Mesenchymal stem cell (in vitro differentiated cells and primary cell): Measurements from ENCODE around the gene RBM17.

Experiments
- DNase-seq: peaks from one replicate; pipeline ENCODE4 v3.0.0-alpha.2; 2013
- H2AFZ ChIP-seq: one replicate; pipeline ENCODE4 v1.6.1; 2013; ENCODE audit warnings: low read depth, mild to moderate bottlenecking, control low read depth, inconsistent platforms, low read length, moderate library complexity
- H2AK5ac ChIP-seq: 2 replicates; pipeline ENCODE4 v1.6.1; 2013; ENCODE audit warnings: low read length, moderate library complexity, mild to moderate bottlenecking, inconsistent platforms; ENCODE audit not compliant: severe bottlenecking
- H2BK120ac ChIP-seq: one replicate; pipeline ENCODE4 v1.6.1; 2013; ENCODE audit warnings: low read depth, mild to moderate bottlenecking, inconsistent platforms, low read length, moderate library complexity
- H2BK12ac ChIP-seq, 2 experiments: one replicate each; pipeline ENCODE4 v1.6.1; 2013; ENCODE audit warnings: inconsistent platforms in 2 of 2, low read length in 2 of 2, mild to moderate bottlenecking in 2 of 2, moderate library complexity in 2 of 2, control low read depth in 1 of 2
- H2BK15ac ChIP-seq: one replicate; pipeline ENCODE4 v1.6.1; 2013; ENCODE audit warnings: mild to moderate bottlenecking, low read depth, inconsistent platforms; ENCODE audit not compliant: poor library complexity, severe bottlenecking
- H2BK5ac ChIP-seq: 2 replicates; pipeline ENCODE4 v1.6.1; 2013; ENCODE audit warnings: low read depth, mild to moderate bottlenecking, low read length, control low read depth, inconsistent platforms; ENCODE audit not compliant: poor library complexity, severe bottlenecking
- H3K14ac ChIP-seq, 2 experiments: one replicate each; pipeline ENCODE4 v1.6.1; 2013; ENCODE audit warnings: inconsistent platforms in 2 of 2, low read length in 2 of 2, control low read depth in 1 of 2, mild to moderate bottlenecking in 1 of 2, moderate library complexity in 1 of 2
- H3K18ac ChIP-seq, 2 experiments: one replicate each; pipeline ENCODE4 v1.6.1; 2013; ENCODE audit warnings: inconsistent platforms in 2 of 2, low read length in 2 of 2, control low read depth in 1 of 2, low read depth in 1 of 2, mild to moderate bottlenecking in 1 of 2
- H3K23ac ChIP-seq, 2 experiments: one replicate each; pipeline ENCODE4 v1.6.1; 2013; ENCODE audit warnings: inconsistent platforms in 2 of 2, low read length in 2 of 2, mild to moderate bottlenecking in 2 of 2, moderate library complexity in 2 of 2, control low read depth in 1 of 2
- H3K27ac ChIP-seq: 2 replicates; pipeline ENCODE4 v1.5.1; 2013; ENCODE audit warnings: mild to moderate bottlenecking, moderate library complexity, low read length, control low read depth, inconsistent platforms; ENCODE audit not compliant: poor library complexity, severe bottlenecking
- H3K27me3 ChIP-seq, 2 experiments: 2 replicates each; pipeline versions ENCODE4 v1.6.1 to v1.7.0; 2013; ENCODE audit warnings: low read length in 2 of 2, mild to moderate bottlenecking in 2 of 2, moderate library complexity in 2 of 2, control low read depth in 1 of 2, inconsistent platforms in 1 of 2; ENCODE audit not compliant: control insufficient read depth in 1 of 2, insufficient read depth in 1 of 2
- H3K36me3 ChIP-seq, 2 experiments: 2 replicates each; pipeline versions ENCODE4 v1.6.1 to v1.7.0; 2013; ENCODE audit warnings: low read length in 2 of 2, control low read depth in 1 of 2, inconsistent platforms in 1 of 2, low read depth in 1 of 2, mild to moderate bottlenecking in 1 of 2; ENCODE audit not compliant: insufficient read depth in 2 of 2, control insufficient read depth in 1 of 2
- H3K4ac ChIP-seq, 2 experiments: one replicate each; pipeline ENCODE4 v1.6.1; 2013; ENCODE audit warnings: inconsistent platforms in 2 of 2, low read length in 2 of 2, mild to moderate bottlenecking in 2 of 2, moderate library complexity in 2 of 2, control low read depth in 1 of 2, low read depth in 1 of 2
- H3K4me1 ChIP-seq: 2 replicates; pipeline ENCODE4 v1.6.1; 2013; ENCODE audit warnings: low read depth, low read length, control low read depth; ENCODE audit not compliant: control insufficient read depth, insufficient read depth
- H3K4me2 ChIP-seq: 2 replicates; pipeline ENCODE4 v1.6.1; 2013; ENCODE audit warnings: low read length, mild to moderate bottlenecking, inconsistent platforms; ENCODE audit not compliant: poor library complexity, severe bottlenecking
- H3K4me3 ChIP-seq, 2 experiments: 2 replicates each; pipeline versions ENCODE4 v1.5.1 to v1.7.0; 2013; ENCODE audit warnings: low read length in 2 of 2, mild to moderate bottlenecking in 2 of 2, control low read depth in 1 of 2, low read depth in 1 of 2; ENCODE audit not compliant: insufficient read depth in 1 of 2
- H3K79me1 ChIP-seq: replicated peaks from 2 replicates; pipeline ENCODE4 v1.6.1; 2013; ENCODE audit warnings: mild to moderate bottlenecking, control low read depth, low read length, inconsistent platforms; ENCODE audit not compliant: poor library complexity, severe bottlenecking
- H3K9ac ChIP-seq: 2 replicates; pipeline ENCODE4 v1.7.0; 2013; ENCODE audit warnings: mild to moderate bottlenecking, low read length, moderate library complexity
- H3K9me3 ChIP-seq: 2 replicates; pipeline ENCODE4 v1.7.0; 2013; ENCODE audit warnings: mild to moderate bottlenecking, low read length; ENCODE audit not compliant: control insufficient read depth
- H4K8ac ChIP-seq: one replicate; pipeline ENCODE4 v1.6.1; 2013; ENCODE audit warnings: inconsistent platforms, mild to moderate bottlenecking, low read length, moderate library complexity
- H4K91ac ChIP-seq: one replicate; pipeline ENCODE4 v1.6.1; 2013; ENCODE audit warnings: mild to moderate bottlenecking, low read length, inconsistent platforms
- WGBS: methylation state at CpG from one replicate; pipeline ENCODE4 v1.1.7; 2013; ENCODE audit warnings: mixed read lengths; 5-methylcytosine and 5-hydroxymethylcytosine counted together

Gene RBM17

GRCh38 chr10:6082496-6083395 lies 6.1 kb upstream of the RBM17 start:
- Histone ChIP-seq H3K4me2 (no peak overlapping the region), H4K8ac (no peak overlapping the region), H3K18ac (no peak overlapping the region), H3K79me1 (no peaks in the 10 kb centered on the region), H3K4ac (no peak overlapping the region), H3K27me3 (peaks cover 7 to 27% of the 10 kb centered on the region in 2 experiments), H2AFZ (no peak overlapping the region), H3K9ac (no peak overlapping the region), H2BK12ac (no peak overlapping the region), H2BK5ac (no peak overlapping the region), H2BK120ac (no peak overlapping the region), H3K4me1 (peaks cover 4% of the 10 kb centered on the region), H3K36me3 (no peaks in the 10 kb centered on the region), H3K4me3 (no peak overlapping the region), H3K14ac (no peak overlapping the region), H2AK5ac (no peak overlapping the region), H4K91ac (no peak overlapping the region), H3K27ac (no peak overlapping the region), H3K9me3 (no peaks in the 10 kb centered on the region), H3K23ac (no peak overlapping the region), H2BK15ac (no peak overlapping the region)
- WGBS = 90% methylated on average over 9 of the region's 9 CpGs
- no peak for DNase-seq

GRCh38 chr10:6083523-6084475 lies 5.0 kb upstream of the RBM17 start:
- H4K91ac ChIP-seq = no peak overlapping the region
- H2AFZ ChIP-seq = no peak overlapping the region
- H3K4me1 ChIP-seq = peaks cover 4% of the 10 kb centered on the region
- peaks cover 6 to 27% of the 10 kb centered on the region in 2 experiments for H3K27me3 ChIP-seq
- H3K18ac ChIP-seq = no peak overlapping the region
- H3K4ac ChIP-seq = no peak overlapping the region
- no peak overlapping the region for H2BK12ac ChIP-seq
- H2BK120ac ChIP-seq = no peak overlapping the region
- H2BK5ac ChIP-seq = no peak overlapping the region
- H4K8ac ChIP-seq = no peak overlapping the region
- H3K23ac ChIP-seq = no peak overlapping the region
- no peak overlapping the region for H3K4me2 ChIP-seq
- no peaks in the 10 kb centered on the region for H3K9me3 ChIP-seq
- no peaks in the 10 kb centered on the region for H3K36me3 ChIP-seq
- no peak overlapping the region for H2BK15ac ChIP-seq
- H3K4me3 ChIP-seq = no peak overlapping the region
- H2AK5ac ChIP-seq = no peak overlapping the region
- peak overlapping the region; percentile 33 for H3K9ac ChIP-seq
- no peak overlapping the region for H3K27ac ChIP-seq
- DNase-seq = no peak
- no peaks in the 10 kb centered on the region for H3K79me1 ChIP-seq
- no peak overlapping the region for H3K14ac ChIP-seq
- 60% methylated on average over 15 of the region's 17 CpGs for WGBS

GRCh38 chr10:6086375-6087233 lies 2.2 kb upstream of the RBM17 start:
- Histone ChIP-seq H3K27me3 (peaks cover 6 to 25% of the 10 kb centered on the region in 2 experiments), H3K4me1 (peaks cover 7% of the 10 kb centered on the region), H3K79me1 (no peaks in the 10 kb centered on the region), H2AK5ac (no peak overlapping the region), H2BK15ac (peak overlapping the region; percentile 83), H2BK120ac (no peak overlapping the region), H3K9ac (peak overlapping the region; percentile 82), H2BK5ac (no peak overlapping the region), H3K9me3 (no peaks in the 10 kb centered on the region), H3K4ac (no peak overlapping the region), H2AFZ (no peak overlapping the region), H3K14ac (no peak overlapping the region), H4K91ac (no peak overlapping the region), H3K36me3 (no peaks in the 10 kb centered on the region), H3K18ac (no peak overlapping the region), H3K4me2 (peak overlapping the region; percentile 49), H3K23ac (peak overlapping the region in 1 of 2 experiments; percentile 1), H3K27ac (no peak overlapping the region), H3K4me3 (peak overlapping the region in 1 of 2 experiments; percentile 54), H2BK12ac (no peak overlapping the region), H4K8ac (peak overlapping the region; percentile 20)
- 25% methylated on average over 19 of the region's 19 CpGs for WGBS
- peak; percentile 88 for DNase-seq
